Peyer's patch (tissue), 4 donors: ENCODE measurements around the gene VANGL2.

Source experiments
- CTCF ChIP-seq, 6 experiments: fragments of 450-650 bp in 4 of 6; fragments of 200-600 bp in 2 of 6; sonication (generic) in 1 of 6; IDR thresholded peaks; one replicate each; pipeline ENCODE4 v1.5.1; 2017 to 2019; ENCODE audit warnings: antibody characterized with exemption in 6 of 6, mild to moderate bottlenecking in 3 of 6, moderate library complexity in 1 of 6
- POLR2A ChIP-seq, 2 donors: fragments of 450-650 bp; IDR thresholded peaks; one replicate each; pipeline ENCODE4 v1.5.1; 2017; ENCODE audit warnings: antibody characterized with exemption in 2 of 2, mild to moderate bottlenecking in 2 of 2, moderate library complexity in 2 of 2

GRCh38 chr1:160371756-160372155 lies 28.6 kb upstream of the VANGL2 start:
- TF ChIP-seq CTCF (IDR thresholded peaks at IDR 0.05) (no peak), POLR2A (IDR thresholded peaks at IDR 0.05) (no peak)
